Mammary epithelial cell (primary cell): ENCODE results near the gene LPGAT1.

ENCODE experiments used
- EZH2 ChIP-seq: IDR thresholded peaks from 2 replicates; pipeline ENCODE4 v1.6.1; 2012; ENCODE audit warnings: low read length, inconsistent platforms, borderline replicate concordance
- TF ChIP-seq, protein P1 (sequence below), 2 donors: IDR thresholded peaks in 1 of 2; conservative IDR thresholded peaks in 1 of 2; 2 replicates each; pipeline ENCODE4 v1.5.1; 2011 to 2012; ENCODE audit warnings: inconsistent platforms in 2 of 2, low read length in 2 of 2, mild to moderate bottlenecking in 2 of 2, control low read depth in 1 of 2, low read depth in 1 of 2; ENCODE audit not compliant: insufficient read depth in 1 of 2; ENCODE audit errors: extremely low read depth in 1 of 2

- TF ChIP-seq, protein P1, sequence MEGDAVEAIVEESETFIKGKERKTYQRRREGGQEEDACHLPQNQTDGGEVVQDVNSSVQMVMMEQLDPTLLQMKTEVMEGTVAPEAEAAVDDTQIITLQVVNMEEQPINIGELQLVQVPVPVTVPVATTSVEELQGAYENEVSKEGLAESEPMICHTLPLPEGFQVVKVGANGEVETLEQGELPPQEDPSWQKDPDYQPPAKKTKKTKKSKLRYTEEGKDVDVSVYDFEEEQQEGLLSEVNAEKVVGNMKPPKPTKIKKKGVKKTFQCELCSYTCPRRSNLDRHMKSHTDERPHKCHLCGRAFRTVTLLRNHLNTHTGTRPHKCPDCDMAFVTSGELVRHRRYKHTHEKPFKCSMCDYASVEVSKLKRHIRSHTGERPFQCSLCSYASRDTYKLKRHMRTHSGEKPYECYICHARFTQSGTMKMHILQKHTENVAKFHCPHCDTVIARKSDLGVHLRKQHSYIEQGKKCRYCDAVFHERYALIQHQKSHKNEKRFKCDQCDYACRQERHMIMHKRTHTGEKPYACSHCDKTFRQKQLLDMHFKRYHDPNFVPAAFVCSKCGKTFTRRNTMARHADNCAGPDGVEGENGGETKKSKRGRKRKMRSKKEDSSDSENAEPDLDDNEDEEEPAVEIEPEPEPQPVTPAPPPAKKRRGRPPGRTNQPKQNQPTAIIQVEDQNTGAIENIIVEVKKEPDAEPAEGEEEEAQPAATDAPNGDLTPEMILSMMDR (conservative IDR thresholded peaks at IDR 0.05 in 1 of 2, IDR thresholded peaks at IDR 0.05 in 1 of 2; ENCODE audit: extremely low read depth in 1 of 2, insufficient read depth in 1 of 2, low read depth in 1 of 2, low read length in 2 of 2): no peak
- TF ChIP-seq EZH2: no peak
These were observed 32.6 kb downstream of the LPGAT1 start for GRCh38 chr1:211797994-211798393.
